HEK293 (cell line): Measurements from ENCODE around the gene STK38.

Experiments
- CTCF ChIP-seq: fragments of 450-650 bp; formaldehyde crosslinking; IDR thresholded peaks from 2 replicates; pipeline ENCODE4 v1.5.1; 2016; ENCODE audit warnings: missing biosample characterization, missing genetic modification characterization
- HOXD13 ChIP-seq: sonication (generic); formaldehyde crosslinking; IDR thresholded peaks from 2 replicates; pipeline ENCODE4 v1.8.0; 2022; ENCODE audit warnings: missing genetic modification reagents, borderline replicate concordance
- ZNF132 ChIP-seq: fragments of 450-650 bp; formaldehyde crosslinking; IDR thresholded peaks from 2 replicates; pipeline ENCODE4 v1.5.1; 2017; ENCODE audit warnings: missing biosample characterization, missing genetic modification characterization, borderline replicate concordance
- ZNF274 ChIP-seq, 2 experiments: fragments of 200-500 bp in 1 of 2; fragments of 450-650 bp in 1 of 2; sonication (Bioruptor generic) in 1 of 2; formaldehyde crosslinking in 1 of 2; IDR thresholded peaks; 2 replicates each; pipeline versions ENCODE4 v1.5.1 to v1.6.1; 2014 to 2016; ENCODE audit warnings: borderline replicate concordance in 1 of 2, inconsistent platforms in 1 of 2, low read length in 1 of 2, missing biosample characterization in 1 of 2, missing genetic modification characterization in 1 of 2
- ZNF473 ChIP-seq: fragments of 450-650 bp; formaldehyde crosslinking; IDR thresholded peaks from 2 replicates; pipeline ENCODE4 v1.5.1; 2017; ENCODE audit warnings: missing biosample characterization, missing genetic modification characterization
- ZNF530 ChIP-seq: fragments of 450-650 bp; formaldehyde crosslinking; IDR thresholded peaks from 2 replicates; pipeline ENCODE4 v1.5.1; 2016; ENCODE audit warnings: low read depth, missing biosample characterization, missing genetic modification characterization
- ZNF561 ChIP-seq: fragments of 450-650 bp; IDR thresholded peaks from 2 replicates; pipeline ENCODE4 v1.5.1; 2018; ENCODE audit warnings: missing biosample characterization, missing genetic modification characterization, borderline replicate concordance
- ZNF600 ChIP-seq: fragments of 450-650 bp; formaldehyde crosslinking; IDR thresholded peaks from 2 replicates; pipeline ENCODE4 v1.5.1; 2016; ENCODE audit warnings: missing biosample characterization, missing genetic modification characterization
- ZNF704 ChIP-seq: fragments of 450-650 bp; formaldehyde crosslinking; IDR thresholded peaks from 2 replicates; pipeline ENCODE4 v1.5.1; 2016; ENCODE audit warnings: missing biosample characterization, missing genetic modification characterization
- ZNF707 ChIP-seq: fragments of 450-650 bp; formaldehyde crosslinking; IDR thresholded peaks from 2 replicates; pipeline ENCODE4 v1.5.1; 2016; ENCODE audit warnings: missing biosample characterization, missing genetic modification characterization
- ZSCAN30 ChIP-seq: fragments of 450-650 bp; IDR thresholded peaks from 2 replicates; pipeline ENCODE4 v1.5.1; 2018; ENCODE audit warnings: missing biosample characterization, mild to moderate bottlenecking, missing genetic modification characterization, moderate library complexity
- TF ChIP-seq, protein P1 (sequence below): IDR thresholded peaks from 2 replicates; pipeline ENCODE4 v1.6.1; 2011; ENCODE audit warnings: mild to moderate bottlenecking, low read depth, low read length, borderline replicate concordance

GRCh38 chr6:36515844-36516243 lies 31.4 kb downstream of the STK38 start:
- no peak for TF ChIP-seq ZNF274 (IDR thresholded peaks at IDR 0.05; ENCODE audit: low read length)
- no peak for TF ChIP-seq ZNF274 (tag by site-specific recombination; IDR thresholded peaks at IDR 0.05; ENCODE audit: borderline replicate concordance)
- TF ChIP-seq CTCF = no peak
- TF ChIP-seq ZNF132 = no peak
- TF ChIP-seq ZNF600 = no peak
- no peak for TF ChIP-seq ZNF530 (tag by site-specific recombination)
- no peak for TF ChIP-seq ZNF473 (tag by site-specific recombination)
- TF ChIP-seq, protein P1, sequence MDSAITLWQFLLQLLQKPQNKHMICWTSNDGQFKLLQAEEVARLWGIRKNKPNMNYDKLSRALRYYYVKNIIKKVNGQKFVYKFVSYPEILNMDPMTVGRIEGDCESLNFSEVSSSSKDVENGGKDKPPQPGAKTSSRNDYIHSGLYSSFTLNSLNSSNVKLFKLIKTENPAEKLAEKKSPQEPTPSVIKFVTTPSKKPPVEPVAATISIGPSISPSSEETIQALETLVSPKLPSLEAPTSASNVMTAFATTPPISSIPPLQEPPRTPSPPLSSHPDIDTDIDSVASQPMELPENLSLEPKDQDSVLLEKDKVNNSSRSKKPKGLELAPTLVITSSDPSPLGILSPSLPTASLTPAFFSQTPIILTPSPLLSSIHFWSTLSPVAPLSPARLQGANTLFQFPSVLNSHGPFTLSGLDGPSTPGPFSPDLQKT = no peak
- no peak for TF ChIP-seq HOXD13
- TF ChIP-seq ZNF707 (tag by site-specific recombination) = no peak
- no peak for TF ChIP-seq ZNF704 (tag by site-specific recombination)
- no peak for TF ChIP-seq ZSCAN30 (tag by site-specific recombination)
- TF ChIP-seq ZNF561 (tag by site-specific recombination) = no peak
